Brain microvascular endothelial cell (primary cell): ENCODE measurements around the gene PIAS4.

Experiments
- DNase-seq: peaks from one replicate; pipeline ENCODE4 v3.0.0-alpha.2; 2020
- H3K27ac ChIP-seq: fragments of 250-450 bp; sonication (Bioruptor Pico); 2 replicates; pipeline ENCODE4 v1.5.1; 2020; ENCODE audit warnings: mild to moderate bottlenecking, moderate library complexity
- H3K27me3 ChIP-seq: fragments of 250-450 bp; sonication (Bioruptor Pico); replicated peaks from 2 replicates; pipeline ENCODE4 v1.5.1; 2020; ENCODE audit warnings: mild to moderate bottlenecking
- H3K36me3 ChIP-seq: fragments of 250-450 bp; sonication (Bioruptor Pico); replicated peaks from 2 replicates; pipeline ENCODE4 v1.5.1; 2020; ENCODE audit warnings: mild to moderate bottlenecking
- H3K4me3 ChIP-seq: 2 replicates; pipeline ENCODE4 v1.5.1; 2011; ENCODE audit warnings: low read depth, mild to moderate bottlenecking, control low read depth, low read length, moderate library complexity
- in situ Hi-C: cut with HindIII; loops from 2 replicates; pipeline ENCODE4 v1.10.0; 2017; ENCODE audit warnings: low sequenced_read_pairs, low pct_ligation_motif_present
- TF ChIP-seq, protein P1 (sequence below): IDR thresholded peaks from 2 replicates; pipeline ENCODE4 v1.5.1; 2011; ENCODE audit warnings: low read depth, mild to moderate bottlenecking, moderate library complexity, low read length, control low read depth, inconsistent platforms; ENCODE audit errors: missing control alignments

PIAS4 gene

DNA sequence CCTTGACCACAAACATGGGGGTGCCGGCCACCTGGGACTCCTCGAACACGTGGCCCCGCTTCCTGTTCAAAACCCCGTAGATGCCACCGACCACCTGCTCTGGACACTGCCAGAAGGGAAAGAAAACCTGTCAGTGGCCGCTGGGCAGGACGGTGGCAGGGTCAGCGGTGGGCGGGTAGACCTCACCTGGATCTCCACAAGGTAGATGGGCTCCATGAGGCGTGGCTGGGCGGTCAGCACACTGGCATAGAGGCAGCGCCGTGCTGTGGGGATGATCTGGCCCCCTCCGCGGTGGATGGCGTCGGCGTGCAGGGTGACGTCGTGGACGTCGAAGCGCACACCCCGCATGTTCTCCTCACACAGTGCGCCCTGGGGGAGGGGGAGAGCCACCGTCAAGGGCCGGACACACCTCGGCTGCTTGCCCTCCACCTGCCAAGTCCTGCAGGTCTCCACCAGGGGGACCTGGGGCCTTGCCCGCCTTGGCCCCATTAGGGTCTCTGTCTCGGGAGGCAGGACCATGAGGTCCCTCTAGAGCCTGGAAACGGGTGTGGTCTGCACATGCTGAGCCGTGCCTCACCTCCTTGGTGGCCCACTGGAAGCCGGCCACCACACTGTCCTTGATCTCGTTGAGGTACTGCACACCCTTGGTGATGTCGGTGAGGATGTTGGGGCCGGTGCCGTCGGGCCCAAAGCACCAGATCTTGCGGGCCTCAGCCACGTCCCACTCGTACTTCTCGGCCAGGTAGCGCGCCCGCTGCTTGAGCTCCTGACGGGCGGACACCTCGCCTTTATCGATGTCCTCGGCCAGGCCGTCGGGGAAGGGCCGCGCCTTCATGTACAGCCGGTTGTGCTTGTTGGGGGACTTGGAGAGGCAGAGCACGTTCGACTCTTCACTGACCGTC lies 30.0 kb upstream of the PIAS4 start:
- DNase-seq, result no peak
- TF ChIP-seq, protein P1, sequence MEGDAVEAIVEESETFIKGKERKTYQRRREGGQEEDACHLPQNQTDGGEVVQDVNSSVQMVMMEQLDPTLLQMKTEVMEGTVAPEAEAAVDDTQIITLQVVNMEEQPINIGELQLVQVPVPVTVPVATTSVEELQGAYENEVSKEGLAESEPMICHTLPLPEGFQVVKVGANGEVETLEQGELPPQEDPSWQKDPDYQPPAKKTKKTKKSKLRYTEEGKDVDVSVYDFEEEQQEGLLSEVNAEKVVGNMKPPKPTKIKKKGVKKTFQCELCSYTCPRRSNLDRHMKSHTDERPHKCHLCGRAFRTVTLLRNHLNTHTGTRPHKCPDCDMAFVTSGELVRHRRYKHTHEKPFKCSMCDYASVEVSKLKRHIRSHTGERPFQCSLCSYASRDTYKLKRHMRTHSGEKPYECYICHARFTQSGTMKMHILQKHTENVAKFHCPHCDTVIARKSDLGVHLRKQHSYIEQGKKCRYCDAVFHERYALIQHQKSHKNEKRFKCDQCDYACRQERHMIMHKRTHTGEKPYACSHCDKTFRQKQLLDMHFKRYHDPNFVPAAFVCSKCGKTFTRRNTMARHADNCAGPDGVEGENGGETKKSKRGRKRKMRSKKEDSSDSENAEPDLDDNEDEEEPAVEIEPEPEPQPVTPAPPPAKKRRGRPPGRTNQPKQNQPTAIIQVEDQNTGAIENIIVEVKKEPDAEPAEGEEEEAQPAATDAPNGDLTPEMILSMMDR, result peak; percentile 39
- H3K27ac ChIP-seq, result no peak overlapping the region
- no peaks in the 10 kb centered on the region for H3K27me3 ChIP-seq
- peaks cover 76% of the 10 kb centered on the region for H3K36me3 ChIP-seq
- no peak overlapping the region for H3K4me3 ChIP-seq
- in situ Hi-C loops, result no loop called here

DNA sequence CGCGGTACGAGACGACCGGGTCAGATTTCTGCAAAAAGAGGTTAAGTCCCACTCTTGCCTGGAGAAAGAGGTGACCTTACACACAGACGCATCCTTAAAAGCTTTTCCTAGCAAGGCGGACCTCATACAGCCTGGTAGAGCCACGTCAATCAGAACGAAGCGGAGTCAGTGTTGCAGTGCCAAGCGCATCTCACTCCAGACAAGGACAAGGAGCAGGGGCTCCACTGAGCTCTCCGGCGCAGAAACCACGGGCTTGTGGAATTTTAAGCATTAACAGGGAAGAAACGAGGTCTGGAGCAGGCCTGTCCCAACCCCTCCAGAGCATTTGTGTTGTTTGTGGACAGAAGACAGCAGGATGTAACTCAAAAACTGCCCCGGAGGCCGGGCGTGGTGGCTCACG lies 29.4 kb upstream of the PIAS4 start:
- no peak overlapping the region for H3K4me3 ChIP-seq
- peaks cover 80% of the 10 kb centered on the region for H3K36me3 ChIP-seq
- TF ChIP-seq, protein P1, result no peak
- H3K27ac ChIP-seq, result no peak overlapping the region
- no peaks in the 10 kb centered on the region for H3K27me3 ChIP-seq
- in situ Hi-C loops, result no loop called here
- no peak for DNase-seq

DNA sequence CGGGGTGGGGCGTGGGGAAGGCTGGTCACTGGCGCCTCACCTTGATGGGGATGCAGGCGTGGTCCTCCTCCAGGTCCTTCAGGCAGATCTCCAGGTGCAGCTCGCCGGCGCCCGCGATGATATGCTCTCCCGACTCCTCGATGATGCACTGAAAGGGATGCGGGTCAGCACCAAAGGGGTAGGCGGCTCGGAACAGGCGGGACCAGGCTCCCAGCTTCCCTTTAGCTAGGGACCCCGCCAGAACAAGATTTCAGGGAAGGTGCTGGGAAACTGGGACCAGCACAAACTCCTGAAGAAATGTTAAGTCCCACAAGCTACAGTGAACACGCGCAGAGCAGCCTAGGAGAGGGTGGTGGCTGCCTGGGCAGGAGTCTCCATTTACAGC lies 28.3 kb upstream of the PIAS4 start:
- H3K4me3 ChIP-seq, result no peak overlapping the region
- no peaks in the 10 kb centered on the region for H3K27me3 ChIP-seq
- no peak for DNase-seq
- no peak overlapping the region for H3K27ac ChIP-seq
- TF ChIP-seq, protein P1, result no peak
- in situ Hi-C loops, result no loop called here
- H3K36me3 ChIP-seq, result peaks cover 91% of the 10 kb centered on the region

DNA sequence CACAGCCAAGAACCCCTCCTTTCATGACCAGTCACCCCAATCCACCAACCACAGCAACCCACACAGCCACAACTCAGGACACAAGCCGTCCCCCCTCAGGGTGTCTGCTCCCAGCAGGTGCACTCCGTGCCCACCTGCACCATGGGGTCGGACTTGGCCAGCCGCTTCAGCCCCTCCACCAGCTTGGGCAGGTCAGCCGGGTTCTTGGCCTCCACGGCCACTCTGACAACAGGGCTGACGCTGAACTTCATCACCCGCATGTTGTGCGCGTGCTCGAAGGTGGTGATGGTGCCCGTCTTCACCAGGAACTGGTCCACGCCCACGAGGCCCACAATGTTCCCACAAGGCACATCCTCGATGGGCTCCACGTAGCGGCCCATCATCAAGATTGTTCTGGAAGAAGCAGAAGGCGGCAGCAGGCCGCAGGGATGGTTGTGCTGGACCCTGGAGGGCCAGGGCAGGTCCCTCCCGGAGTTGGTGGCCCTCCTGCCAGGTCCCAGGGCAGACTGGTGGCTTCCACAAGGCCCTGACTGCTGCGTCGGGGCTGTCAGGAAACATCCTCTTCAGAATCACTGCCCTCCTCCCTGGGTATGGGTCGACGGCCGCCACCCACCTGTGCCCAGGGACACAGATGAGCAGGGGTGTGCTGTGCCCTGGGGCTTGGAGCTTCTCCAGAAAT lies 27.7 kb upstream of the PIAS4 start:
- in situ Hi-C loops, result no loop called here
- H3K36me3 ChIP-seq, result peaks cover 97% of the 10 kb centered on the region
- TF ChIP-seq, protein P1, result no peak
- H3K27ac ChIP-seq, result no peak overlapping the region
- no peak overlapping the region for H3K4me3 ChIP-seq
- no peaks in the 10 kb centered on the region for H3K27me3 ChIP-seq
- no peak for DNase-seq

DNA sequence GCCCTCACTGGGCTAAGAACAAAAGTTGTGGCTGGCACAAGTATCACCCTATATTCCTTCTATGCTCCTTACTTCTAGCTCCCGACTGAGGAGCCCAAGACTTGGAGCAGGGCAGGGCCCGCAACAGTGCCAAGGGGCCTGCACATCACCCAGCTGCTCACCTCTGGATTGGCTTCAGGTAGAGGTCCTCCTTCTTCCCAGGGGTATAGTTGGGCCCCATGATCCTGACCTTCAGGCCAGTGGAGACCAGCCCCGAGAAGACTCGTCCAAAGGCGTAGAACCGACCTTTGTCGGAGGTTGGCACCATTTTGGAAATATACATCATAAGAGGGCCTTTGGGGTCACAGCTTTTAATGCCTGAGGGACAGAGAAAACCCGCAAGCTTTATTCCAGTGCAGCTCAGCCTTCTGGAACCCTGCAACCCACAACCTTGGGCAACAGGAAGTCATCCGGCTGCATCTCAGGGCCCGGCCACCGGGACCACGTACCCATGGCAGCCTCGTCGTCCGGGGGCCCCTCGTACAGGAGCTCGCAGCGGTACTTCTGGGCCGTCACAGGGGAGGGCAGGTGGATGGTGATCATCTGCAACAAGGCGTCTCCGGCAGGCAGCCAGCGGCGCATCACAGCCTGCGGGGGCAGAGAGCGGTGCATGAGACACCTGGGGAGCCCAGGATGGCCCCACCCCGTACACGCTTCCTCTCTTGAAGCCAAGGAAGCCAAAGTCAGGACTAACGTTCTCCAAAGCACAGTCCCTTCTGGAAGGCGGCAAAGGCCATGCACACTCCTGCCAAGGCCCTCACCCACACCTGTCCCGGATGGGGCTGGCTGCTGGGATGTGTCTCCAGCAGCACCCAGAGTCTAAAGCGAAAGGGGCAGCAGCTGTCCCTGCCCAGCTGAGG lies 26.9 kb upstream of the PIAS4 start:
- DNase-seq, result no peak
- TF ChIP-seq, protein P1, result no peak
- no peak overlapping the region for H3K4me3 ChIP-seq
- no peaks in the 10 kb centered on the region for H3K27me3 ChIP-seq
- in situ Hi-C loops, result no loop called here
- peaks cover 90% of the 10 kb centered on the region for H3K36me3 ChIP-seq
- H3K27ac ChIP-seq, result no peak overlapping the region
